Uterus (tissue), 2 donors: ENCODE results near the gene CKB.

ENCODE experiments used
- POLR2A ChIP-seq, 2 donors: fragments of 450-650 bp; IDR thresholded peaks; one replicate each; pipeline ENCODE4 v1.6.1; 2016; ENCODE audit warnings: antibody characterized with exemption in 2 of 2, mild to moderate bottlenecking in 1 of 2, moderate library complexity in 1 of 2
- TF ChIP-seq, protein P1 (sequence below), 4 experiments: fragments of 200-600 bp in 2 of 4; fragments of 450-650 bp in 2 of 4; sonication (generic) in 2 of 4; IDR thresholded peaks; one replicate each; pipeline ENCODE4 v1.5.1; 2016 to 2019; ENCODE audit warnings: antibody characterized with exemption in 4 of 4, mild to moderate bottlenecking in 2 of 4, moderate library complexity in 1 of 4

DNA sequence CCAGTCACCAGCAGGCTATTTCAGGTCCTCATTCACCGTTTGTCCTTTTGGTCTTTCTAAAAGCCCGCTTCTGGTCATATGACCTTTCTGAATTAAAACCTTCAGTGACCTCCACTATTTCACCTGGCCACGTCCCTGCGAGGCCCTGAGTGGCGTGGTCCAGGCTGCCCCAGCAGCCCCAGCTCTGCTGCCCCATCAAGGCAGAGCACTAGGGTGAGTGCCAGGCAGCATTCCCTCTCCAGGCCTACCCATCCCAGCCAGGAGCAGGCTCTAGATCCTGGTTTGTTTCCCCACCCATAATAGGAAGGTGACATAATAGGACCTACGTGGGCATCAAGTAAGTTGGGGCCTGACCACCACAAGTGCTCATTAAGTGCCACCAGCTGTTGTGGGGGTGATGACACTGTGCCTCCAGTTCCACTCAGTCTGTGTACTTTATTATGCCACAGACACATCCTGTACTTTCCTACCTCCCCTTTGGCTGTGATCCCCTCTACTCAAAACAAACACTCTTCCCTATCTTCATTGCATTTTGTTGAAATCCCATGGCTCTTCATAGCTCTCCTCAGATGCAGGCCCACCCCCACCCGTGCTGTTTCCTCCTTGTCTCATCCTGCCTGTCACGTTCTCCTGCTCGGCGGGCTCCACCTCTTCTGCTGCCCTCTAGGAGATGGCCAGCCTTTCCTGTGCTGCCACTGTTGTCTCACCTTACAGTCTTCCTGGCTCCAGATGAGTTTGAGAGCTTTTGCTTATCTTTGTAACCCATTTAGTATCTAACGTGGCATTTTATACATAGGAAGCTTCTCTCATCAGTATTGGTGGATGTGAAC, 21.4 kb downstream of the CKB start:
- TF ChIP-seq, protein P1, sequence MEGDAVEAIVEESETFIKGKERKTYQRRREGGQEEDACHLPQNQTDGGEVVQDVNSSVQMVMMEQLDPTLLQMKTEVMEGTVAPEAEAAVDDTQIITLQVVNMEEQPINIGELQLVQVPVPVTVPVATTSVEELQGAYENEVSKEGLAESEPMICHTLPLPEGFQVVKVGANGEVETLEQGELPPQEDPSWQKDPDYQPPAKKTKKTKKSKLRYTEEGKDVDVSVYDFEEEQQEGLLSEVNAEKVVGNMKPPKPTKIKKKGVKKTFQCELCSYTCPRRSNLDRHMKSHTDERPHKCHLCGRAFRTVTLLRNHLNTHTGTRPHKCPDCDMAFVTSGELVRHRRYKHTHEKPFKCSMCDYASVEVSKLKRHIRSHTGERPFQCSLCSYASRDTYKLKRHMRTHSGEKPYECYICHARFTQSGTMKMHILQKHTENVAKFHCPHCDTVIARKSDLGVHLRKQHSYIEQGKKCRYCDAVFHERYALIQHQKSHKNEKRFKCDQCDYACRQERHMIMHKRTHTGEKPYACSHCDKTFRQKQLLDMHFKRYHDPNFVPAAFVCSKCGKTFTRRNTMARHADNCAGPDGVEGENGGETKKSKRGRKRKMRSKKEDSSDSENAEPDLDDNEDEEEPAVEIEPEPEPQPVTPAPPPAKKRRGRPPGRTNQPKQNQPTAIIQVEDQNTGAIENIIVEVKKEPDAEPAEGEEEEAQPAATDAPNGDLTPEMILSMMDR (IDR thresholded peaks at IDR 0.05): no peak
- TF ChIP-seq POLR2A (IDR thresholded peaks at IDR 0.05): no peak
